Retinal pigment epithelial cell (primary cell): ENCODE data around the gene GLT8D1.
A peak's percentile ranks its signal among the peaks of the same experiment; 100 is the strongest.

ENCODE experiments used
- DNase-seq: peaks from one replicate; pipeline ENCODE4 v3.0.0-alpha.2; 2010; ENCODE audit warnings: low read depth
- H3K4me3 ChIP-seq: 2 replicates; pipeline ENCODE4 v1.5.1; 2011; ENCODE audit warnings: mild to moderate bottlenecking, low read length, control low read depth, moderate library complexity
- CTCF ChIP-seq: conservative IDR thresholded peaks from 2 replicates; pipeline ENCODE4 v1.5.1; 2011; ENCODE audit warnings: low read depth, low read length, control low read depth, inconsistent platforms

Gene GLT8D1

GRCh38 chr3:52688266-52688665 is 17.3 kb downstream of the GLT8D1 start:
- H3K4me3 ChIP-seq: no peak overlapping the region
- TF ChIP-seq CTCF: no peak
- no peak for DNase-seq

GRCh38 chr3:52685709-52686691 is 19.6 kb downstream of the GLT8D1 start, which contains the start of the genes GNL3 and PBRM1:
TSS of gene GNL3 (plus strand) at chr3:52686032. CDS start at chr3:52686093, 61 bp downstream.
TSS of gene PBRM1 (minus strand) at chr3:52685913.
- H3K4me3 ChIP-seq: peak within 1 kb of the TSS; percentile 96
- no peak for TF ChIP-seq CTCF
- DNase-seq: peak; percentile 81

- peak overlapping the region; percentile 96 for H3K4me3 ChIP-seq
- TF ChIP-seq CTCF: no peak
- no peak for DNase-seq
Observed at GRCh38 chr3:52685285-52685708, 20.3 kb downstream of the GLT8D1 start.

GRCh38 chr3:52684184-52684583 is 21.4 kb downstream of the GLT8D1 start:
- no peak for TF ChIP-seq CTCF
- H3K4me3 ChIP-seq: peak overlapping the region; percentile 96
- DNase-seq: no peak

GRCh38 chr3:52683611-52684010 is 22.0 kb downstream of the GLT8D1 start:
- H3K4me3 ChIP-seq: no peak overlapping the region
- no peak for TF ChIP-seq CTCF
- no peak for DNase-seq

- peak; percentile 44 for TF ChIP-seq CTCF
- H3K4me3 ChIP-seq: no peak overlapping the region
- peak; percentile 54 for DNase-seq
Observed at GRCh38 chr3:52682016-52682415, 23.6 kb downstream of the GLT8D1 start.

GRCh38 chr3:52681596-52681995 is 24.0 kb downstream of the GLT8D1 start:
- H3K4me3 ChIP-seq: no peak overlapping the region
- DNase-seq: no peak
- no peak for TF ChIP-seq CTCF
